Measurements from ENCODE around the gene MPG.

MPG gene

GRCh38 chr16:62968-63391 lies 15.0 kb upstream of the MPG start:
- Histone ChIP-seq H3K4me3 (ENCODE audit: control insufficient read depth in 1 of 7, extremely low read depth in 1 of 7, insufficient read depth in 4 of 7, low read depth in 2 of 7, low read length in 6 of 7) (no peak overlapping the region), H3K4me1 (ENCODE audit: control extremely low read depth in 1 of 4, control insufficient read depth in 4 of 4, insufficient read depth in 4 of 4, low read length in 3 of 4) (peaks cover 0 to 10% (median 7%) of the 10 kb centered on the region in 4 experiments), H3K27me3 (replicated peaks in 2 of 5; ENCODE audit: control insufficient read depth in 4 of 5, insufficient read depth in 5 of 5, low read length in 4 of 5) (no peaks in the 10 kb centered on the region), H3K9me3 (ENCODE audit: control extremely low read depth in 1 of 5, control insufficient read depth in 4 of 5, insufficient read depth in 2 of 5, low read depth in 1 of 5, low read length in 4 of 5) (no peaks in the 10 kb centered on the region), H3K27ac (ENCODE audit: insufficient read depth in 1 of 2, low read depth in 1 of 2, low read length in 2 of 2, poor library complexity in 1 of 2, severe bottlenecking in 2 of 2) (no peak overlapping the region), H3K36me3 (ENCODE audit: control insufficient read depth in 4 of 4, insufficient read depth in 4 of 4, low read length in 3 of 4) (peaks cover 0 to 33% (median 8%) of the 10 kb centered on the region in 4 experiments)
- ChIA-PET POLR2A (interaction anchor here (0.5 kb wide), 1 partner anchor 22 kb away, joined by 3 read pairs; no protein-coding TSS in a partner anchor), CTCF (interaction anchor here (0.6 to 19.8 kb wide), 4 partner anchors 9 to 29 kb away, joined by 3 to 643 read pairs (median 34); no protein-coding TSS in a partner anchor)
- DNase-seq = no peak
- 95% methylated on average over 17 of the region's 21 CpGs for WGBS (ENCODE audit: insufficient coverage)

GRCh38 chr16:63466-63865 lies 14.6 kb upstream of the MPG start:
- WGBS (ENCODE audit: insufficient coverage) = 94% methylated on average over 14 of the region's 16 CpGs
- Histone ChIP-seq H3K27ac (ENCODE audit: insufficient read depth in 1 of 2, low read depth in 1 of 2, low read length in 2 of 2, poor library complexity in 1 of 2, severe bottlenecking in 2 of 2) (no peak overlapping the region), H3K4me3 (ENCODE audit: control insufficient read depth in 1 of 7, extremely low read depth in 1 of 7, insufficient read depth in 4 of 7, low read depth in 2 of 7, low read length in 6 of 7) (no peak overlapping the region), H3K27me3 (replicated peaks in 2 of 5; ENCODE audit: control insufficient read depth in 4 of 5, insufficient read depth in 5 of 5, low read length in 4 of 5) (no peaks in the 10 kb centered on the region), H3K36me3 (ENCODE audit: control insufficient read depth in 4 of 4, insufficient read depth in 4 of 4, low read length in 3 of 4) (peaks cover 0 to 28% (median 5%) of the 10 kb centered on the region in 4 experiments), H3K9me3 (ENCODE audit: control extremely low read depth in 1 of 5, control insufficient read depth in 4 of 5, insufficient read depth in 2 of 5, low read depth in 1 of 5, low read length in 4 of 5) (no peaks in the 10 kb centered on the region), H3K4me1 (ENCODE audit: control extremely low read depth in 1 of 4, control insufficient read depth in 4 of 4, insufficient read depth in 4 of 4, low read length in 3 of 4) (peaks cover 0 to 10% (median 7%) of the 10 kb centered on the region in 4 experiments)
- no peak for DNase-seq
- ChIA-PET CTCF (interaction anchor here (0.6 to 19.8 kb wide), 7 partner anchors 8 to 44 kb away, joined by 3 to 643 read pairs (median 29); partner anchors contain the start of gene RHBDF1), POLR2A (interaction anchor here (0.5 kb wide), 1 partner anchor 21 kb away, joined by 3 read pairs; no protein-coding TSS in a partner anchor)

GRCh38 chr16:63998-64913 lies 13.8 kb upstream of the MPG start:
- H3K9me3 ChIP-seq (ENCODE audit: control extremely low read depth in 1 of 5, control insufficient read depth in 4 of 5, insufficient read depth in 2 of 5, low read depth in 1 of 5, low read length in 4 of 5) = no peaks in the 10 kb centered on the region
- CTCF ChIA-PET = interaction anchor here (0.6 to 19.8 kb wide), 17 partner anchors 8 to 301 kb away, joined by 3 to 643 read pairs (median 5); partner anchors contain the start of genes POLR3K, RHBDF1 and SNRNP25
- peaks cover 0 to 23% (median 2%) of the 10 kb centered on the region in 4 experiments for H3K36me3 ChIP-seq (ENCODE audit: control insufficient read depth in 4 of 4, insufficient read depth in 4 of 4, low read length in 3 of 4)
- over 99% methylated on average over 21 of the region's 25 CpGs for WGBS (ENCODE audit: insufficient coverage)
- DNase-seq = no peak
- no peaks in the 10 kb centered on the region for H3K27me3 ChIP-seq (replicated peaks in 2 of 5; ENCODE audit: control insufficient read depth in 4 of 5, insufficient read depth in 5 of 5, low read length in 4 of 5)
- H3K4me3 ChIP-seq (ENCODE audit: control insufficient read depth in 1 of 7, extremely low read depth in 1 of 7, insufficient read depth in 4 of 7, low read depth in 2 of 7, low read length in 6 of 7) = no peak overlapping the region
- H3K4me1 ChIP-seq (ENCODE audit: control extremely low read depth in 1 of 4, control insufficient read depth in 4 of 4, insufficient read depth in 4 of 4, low read length in 3 of 4) = peaks cover 0 to 10% (median 7%) of the 10 kb centered on the region in 4 experiments
- POLR2A ChIA-PET = interaction anchor here (2.2 kb wide), 1 partner anchor 32 kb away, joined by 12 read pairs; no protein-coding TSS in a partner anchor
- H3K27ac ChIP-seq (ENCODE audit: insufficient read depth in 1 of 2, low read depth in 1 of 2, low read length in 2 of 2, poor library complexity in 1 of 2, severe bottlenecking in 2 of 2) = no peak overlapping the region

- POLR2A ChIA-PET = interaction anchor here (2.2 kb wide), 1 partner anchor 32 kb away, joined by 12 read pairs; no protein-coding TSS in a partner anchor
- CTCF ChIA-PET = interaction anchor here (0.7 to 19.8 kb wide), 20 partner anchors 7 to 300 kb away, joined by 3 to 643 read pairs (median 4); partner anchors contain the start of genes POLR3K, RHBDF1 and SNRNP25
- no peaks in the 10 kb centered on the region for H3K27me3 ChIP-seq (replicated peaks in 2 of 5; ENCODE audit: control insufficient read depth in 4 of 5, insufficient read depth in 5 of 5, low read length in 4 of 5)
- H3K9me3 ChIP-seq (ENCODE audit: control extremely low read depth in 1 of 5, control insufficient read depth in 4 of 5, insufficient read depth in 2 of 5, low read depth in 1 of 5, low read length in 4 of 5) = no peaks in the 10 kb centered on the region
- H3K4me1 ChIP-seq (ENCODE audit: control extremely low read depth in 1 of 4, control insufficient read depth in 4 of 4, insufficient read depth in 4 of 4, low read length in 3 of 4) = peaks cover 0 to 10% (median 7%) of the 10 kb centered on the region in 4 experiments
- DNase-seq = no peak
- no peak overlapping the region for H3K27ac ChIP-seq (ENCODE audit: insufficient read depth in 1 of 2, low read depth in 1 of 2, low read length in 2 of 2, poor library complexity in 1 of 2, severe bottlenecking in 2 of 2)
- H3K36me3 ChIP-seq (ENCODE audit: control insufficient read depth in 4 of 4, insufficient read depth in 4 of 4, low read length in 3 of 4) = peaks cover 0 to 21% (median 0%) of the 10 kb centered on the region in 4 experiments
- H3K4me3 ChIP-seq (ENCODE audit: control insufficient read depth in 1 of 7, extremely low read depth in 1 of 7, insufficient read depth in 4 of 7, low read depth in 2 of 7, low read length in 6 of 7) = no peak overlapping the region
- 90% methylated on average over 9 of the region's 9 CpGs for WGBS (ENCODE audit: insufficient coverage)
These were observed 13.1 kb upstream of the MPG start for GRCh38 chr16:64914-65255.

- POLR2A ChIA-PET = interaction anchor here (1.1 to 2.2 kb wide), 3 partner anchors 19 to 31 kb away, joined by 5 to 12 read pairs (median 7); no protein-coding TSS in a partner anchor
- no peaks in the 10 kb centered on the region for H3K9me3 ChIP-seq (ENCODE audit: control extremely low read depth in 1 of 5, control insufficient read depth in 4 of 5, insufficient read depth in 2 of 5, low read depth in 1 of 5, low read length in 4 of 5)
- DNase-seq = peak; percentile 77 to 87 (median 83)
- no peaks in the 10 kb centered on the region for H3K27me3 ChIP-seq (replicated peaks in 2 of 5; ENCODE audit: control insufficient read depth in 4 of 5, insufficient read depth in 5 of 5, low read length in 4 of 5)
- CTCF ChIA-PET = interaction anchor here (0.6 to 19.8 kb wide), 22 partner anchors 9 to 289 kb away, joined by 3 to 643 read pairs (median 5); partner anchors contain the start of genes MPG, POLR3K and SNRNP25
- WGBS (ENCODE audit: insufficient coverage) = 20% methylated on average over 13 of the region's 17 CpGs
- H3K4me3 ChIP-seq (ENCODE audit: control insufficient read depth in 1 of 7, extremely low read depth in 1 of 7, insufficient read depth in 4 of 7, low read depth in 2 of 7, low read length in 6 of 7) = no peak overlapping the region
- H3K36me3 ChIP-seq (ENCODE audit: control insufficient read depth in 4 of 4, insufficient read depth in 4 of 4, low read length in 3 of 4) = peaks cover 0 to 16% (median 0%) of the 10 kb centered on the region in 4 experiments
- H3K4me1 ChIP-seq (ENCODE audit: control extremely low read depth in 1 of 4, control insufficient read depth in 4 of 4, insufficient read depth in 4 of 4, low read length in 3 of 4) = peaks cover 0 to 10% (median 7%) of the 10 kb centered on the region in 4 experiments
- no peak overlapping the region for H3K27ac ChIP-seq (ENCODE audit: insufficient read depth in 1 of 2, low read depth in 1 of 2, low read length in 2 of 2, poor library complexity in 1 of 2, severe bottlenecking in 2 of 2)
These were observed 12.3 kb upstream of the MPG start for GRCh38 chr16:65745-66144.

- no peak overlapping the region for H3K4me3 ChIP-seq (ENCODE audit: control insufficient read depth in 1 of 7, extremely low read depth in 1 of 7, insufficient read depth in 4 of 7, low read depth in 2 of 7, low read length in 6 of 7)
- no peak overlapping the region for H3K27ac ChIP-seq (ENCODE audit: insufficient read depth in 1 of 2, low read depth in 1 of 2, low read length in 2 of 2, poor library complexity in 1 of 2, severe bottlenecking in 2 of 2)
- DNase-seq = no peak
- CTCF ChIA-PET = interaction anchor here (0.8 to 19.8 kb wide), 17 partner anchors 8 to 126 kb away, joined by 3 to 643 read pairs (median 7); partner anchors contain the start of genes MPG, POLR3K and SNRNP25
- peaks cover 0 to 10% (median 8%) of the 10 kb centered on the region in 4 experiments for H3K4me1 ChIP-seq (ENCODE audit: control extremely low read depth in 1 of 4, control insufficient read depth in 4 of 4, insufficient read depth in 4 of 4, low read length in 3 of 4)
- peaks cover 0 to 7% (median 0%) of the 10 kb centered on the region in 5 experiments for H3K27me3 ChIP-seq (replicated peaks in 2 of 5; ENCODE audit: control insufficient read depth in 4 of 5, insufficient read depth in 5 of 5, low read length in 4 of 5)
- peaks cover 0 to 14% (median 0%) of the 10 kb centered on the region in 4 experiments for H3K36me3 ChIP-seq (ENCODE audit: control insufficient read depth in 4 of 4, insufficient read depth in 4 of 4, low read length in 3 of 4)
- H3K9me3 ChIP-seq (ENCODE audit: control extremely low read depth in 1 of 5, control insufficient read depth in 4 of 5, insufficient read depth in 2 of 5, low read depth in 1 of 5, low read length in 4 of 5) = no peaks in the 10 kb centered on the region
- POLR2A ChIA-PET = interaction anchor here (1.1 to 2.2 kb wide), 3 partner anchors 18 to 30 kb away, joined by 5 to 12 read pairs (median 7); no protein-coding TSS in a partner anchor
- WGBS (ENCODE audit: insufficient coverage) = 96% methylated on average over 12 of the region's 13 CpGs
These were observed 11.5 kb upstream of the MPG start for GRCh38 chr16:66309-67182.
